ENCODE data around the gene LCN1.

DNA sequence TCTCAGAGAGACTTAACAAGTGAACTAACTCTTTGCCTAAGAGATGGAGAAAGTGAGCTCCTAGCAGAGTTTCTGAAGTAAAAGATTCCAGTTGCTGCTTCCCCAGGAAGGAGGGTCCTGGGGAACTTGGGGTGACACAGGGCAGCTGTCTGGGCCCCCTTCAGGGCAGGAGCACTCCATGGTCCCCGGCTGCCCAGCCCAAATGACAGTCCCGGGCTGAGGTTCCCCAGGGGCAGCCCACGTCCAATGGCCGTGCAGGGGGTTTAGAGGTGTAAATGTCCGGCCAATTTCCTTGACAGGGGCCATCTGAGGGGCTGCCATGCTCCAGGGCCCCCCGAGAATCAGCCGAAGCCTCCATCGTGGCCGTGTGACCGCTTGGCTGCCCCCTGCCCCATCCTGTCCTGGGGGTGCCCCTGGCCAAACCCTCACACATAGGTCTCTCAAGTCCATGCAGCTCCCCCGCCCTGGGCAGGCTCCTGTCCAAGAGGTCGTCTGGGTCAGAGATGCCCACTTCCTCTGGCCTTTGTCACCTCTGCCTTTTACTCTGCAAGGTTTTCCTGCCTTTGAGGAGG, 47.2 kb upstream of the LCN1 start:
- TF ChIP-seq, protein P1, sequence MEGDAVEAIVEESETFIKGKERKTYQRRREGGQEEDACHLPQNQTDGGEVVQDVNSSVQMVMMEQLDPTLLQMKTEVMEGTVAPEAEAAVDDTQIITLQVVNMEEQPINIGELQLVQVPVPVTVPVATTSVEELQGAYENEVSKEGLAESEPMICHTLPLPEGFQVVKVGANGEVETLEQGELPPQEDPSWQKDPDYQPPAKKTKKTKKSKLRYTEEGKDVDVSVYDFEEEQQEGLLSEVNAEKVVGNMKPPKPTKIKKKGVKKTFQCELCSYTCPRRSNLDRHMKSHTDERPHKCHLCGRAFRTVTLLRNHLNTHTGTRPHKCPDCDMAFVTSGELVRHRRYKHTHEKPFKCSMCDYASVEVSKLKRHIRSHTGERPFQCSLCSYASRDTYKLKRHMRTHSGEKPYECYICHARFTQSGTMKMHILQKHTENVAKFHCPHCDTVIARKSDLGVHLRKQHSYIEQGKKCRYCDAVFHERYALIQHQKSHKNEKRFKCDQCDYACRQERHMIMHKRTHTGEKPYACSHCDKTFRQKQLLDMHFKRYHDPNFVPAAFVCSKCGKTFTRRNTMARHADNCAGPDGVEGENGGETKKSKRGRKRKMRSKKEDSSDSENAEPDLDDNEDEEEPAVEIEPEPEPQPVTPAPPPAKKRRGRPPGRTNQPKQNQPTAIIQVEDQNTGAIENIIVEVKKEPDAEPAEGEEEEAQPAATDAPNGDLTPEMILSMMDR (conservative IDR thresholded peaks at IDR 0.05; ENCODE audit: low read depth, low read length), result no peak
- TF ChIP-seq EZH2 (IDR thresholded peaks at IDR 0.05; ENCODE audit: low read length, unreplicated experiment), result no peak

Data from PC-3 (cell line).